HepG2 (cell line): ENCODE results near the gene INHBE. TPM values are rescaled to one million over a fixed set of nuclear protein-coding genes. Genes with fewer than 3 reads are reported as not detected.

ENCODE experiments used
- ATAC-seq: fragments of 200-7000 bp; cut with Tn5 transposase; 3 replicates; pipeline ENCODE4 v1.9.1; 2020; ENCODE audit warnings: mild to moderate bottlenecking, moderate library complexity
- BruUV-seq: library from RNA; stranded (reverse); fragments of 400-500 nt; replicated peaks from 2 replicates; lab custom pipeline; 2021; lab: Mats Ljungman, UMichigan
- CTCF ChIA-PET: fragments of 300-600 bp; formaldehyde crosslinking; extraction: SDS; loops from one replicate; lab custom pipeline; 2021; ENCODE audit warnings: low total read pairs, inconsistent platforms, low intra/inter-chr PET ratio; lab: Yijun Ruan, JAX
- POLR2A ChIA-PET: fragments of 350-600 bp; sonication (Branson Sonifier 250); formaldehyde crosslinking; loops from one replicate; lab custom pipeline; 2020; ENCODE audit warnings: antibody characterized with exemption, inconsistent platforms; lab: Yijun Ruan, JAX
- DNase-seq: peaks from one replicate; pipeline ENCODE4 v3.0.0-alpha.2; 2015; ENCODE audit warnings: low spot score
- FAIRE-seq: peaks from 3 replicates; lab custom pipeline; 2011; peaks lifted over from hg19 to GRCh38; lab: Jason Lieb, UNC
- H2AFZ ChIP-seq: one replicate; pipeline ENCODE4 v1.6.1; 2011; ENCODE audit warnings: low read length, inconsistent platforms
- H3K27ac ChIP-seq: fragments of 300-600 bp; 3 replicates; pipeline ENCODE4 v1.8.0; 2011; ENCODE audit warnings: mixed run types, mild to moderate bottlenecking, mixed read lengths, low read length, inconsistent platforms; ENCODE audit not compliant: insufficient read depth; ENCODE audit errors: extremely low read length
- H3K27me3 ChIP-seq, 2 experiments: fragments of 200-600 bp in 1 of 2; 2 replicates in 1 of 2; 3 replicates in 1 of 2; pipeline versions ENCODE4 v1.6.0 to v1.8.0; 2011; ENCODE audit warnings: low read length in 2 of 2, mild to moderate bottlenecking in 2 of 2, moderate library complexity in 2 of 2, inconsistent platforms in 1 of 2; ENCODE audit not compliant: insufficient read depth in 2 of 2, control insufficient read depth in 1 of 2
- H3K36me3 ChIP-seq, 2 experiments: fragments of 200-600 bp in 1 of 2; replicated peaks in 1 of 2; 2 replicates in 1 of 2; 3 replicates in 1 of 2; pipeline versions ENCODE4 v1.5.1 to v1.8.0; 2011; ENCODE audit warnings: low read length in 2 of 2, inconsistent platforms in 1 of 2; ENCODE audit not compliant: insufficient read depth in 2 of 2, control insufficient read depth in 1 of 2
- H3K4me1 ChIP-seq: 2 replicates; pipeline ENCODE4 v1.5.1; 2012; ENCODE audit warnings: low read length, inconsistent platforms; ENCODE audit not compliant: insufficient read depth
- H3K4me2 ChIP-seq: 2 replicates; pipeline ENCODE4 v1.6.0; 2011; ENCODE audit warnings: low read depth, low read length, inconsistent platforms
- H3K4me3 ChIP-seq, 3 experiments: fragments of 200-600 bp in 1 of 3; sonication (generic), shearing (Covaris generic) in 1 of 3; replicated peaks in 1 of 3; 2 replicates each; pipeline ENCODE4 v1.5.1; 2011 to 2016; ENCODE audit warnings: low read length in 3 of 3, inconsistent platforms in 2 of 3, low read depth in 2 of 3, mild to moderate bottlenecking in 2 of 3, control low read depth in 1 of 3, mixed read lengths in 1 of 3; ENCODE audit not compliant: insufficient read depth in 1 of 3
- H3K79me2 ChIP-seq: one replicate; pipeline ENCODE4 v1.6.1; 2011; ENCODE audit warnings: low read length, inconsistent platforms; ENCODE audit not compliant: insufficient read depth
- H3K9ac ChIP-seq: 2 replicates; pipeline ENCODE4 v1.6.0; 2011; ENCODE audit warnings: mild to moderate bottlenecking, low read depth, low read length, inconsistent platforms; ENCODE audit not compliant: insufficient read depth
- H3K9me3 ChIP-seq: 2 replicates; pipeline ENCODE4 v1.5.1; 2012; ENCODE audit warnings: mild to moderate bottlenecking, low read length
- H4K20me1 ChIP-seq: 2 replicates; pipeline ENCODE4 v1.6.0; 2011; ENCODE audit warnings: inconsistent platforms, mild to moderate bottlenecking, low read length, moderate library complexity; ENCODE audit not compliant: insufficient read depth
- HMGXB3 ChIP-seq: sonication (generic); formaldehyde crosslinking; IDR thresholded peaks from 2 replicates; pipeline ENCODE4 v1.4.0; 2020; ENCODE audit warnings: missing genetic modification reagents, borderline replicate concordance
- SP1 ChIP-seq, 2 experiments: fragments of 450-650 bp in 1 of 2; sonication (generic) in 1 of 2; formaldehyde crosslinking in 1 of 2; IDR thresholded peaks; 2 replicates each; pipeline versions ENCODE4 v1.4.0 to v1.6.1; 2016 to 2020; ENCODE audit warnings: missing genetic modification reagents in 1 of 2
- TOE1 ChIP-seq: sonication (generic); formaldehyde crosslinking; IDR thresholded peaks from 2 replicates; pipeline ENCODE4 v1.4.0; 2020; ENCODE audit warnings: mild to moderate bottlenecking, missing genetic modification reagents
- ZBTB33 ChIP-seq: sonication (generic); formaldehyde crosslinking; IDR thresholded peaks from 2 replicates; pipeline ENCODE4 v1.4.0; 2020; ENCODE audit warnings: missing genetic modification reagents
- ZNF839 ChIP-seq: sonication (generic); formaldehyde crosslinking; IDR thresholded peaks from 2 replicates; pipeline ENCODE4 v1.4.0; 2020; ENCODE audit warnings: missing genetic modification reagents, mild to moderate bottlenecking, borderline replicate concordance
- WGBS: methylation state at CpG from one replicate; pipeline ENCODE4 v1.1.6; 2017; ENCODE audit warnings: low lambda C conversion rate; 5-methylcytosine and 5-hydroxymethylcytosine counted together
- in situ Hi-C: cut with HindIII; loops from 2 replicates; pipeline ENCODE4 v1.10.0; 2017; ENCODE audit warnings: low pct_unique_long_range_greater_than_20kb; ENCODE audit not compliant: extremely low pct_ligation_motif_present
- intact Hi-C: fragments of 100-400 bp; cut with micrococcal nuclease; formaldehyde crosslinking; loops from one replicate; pipeline ENCODE4 v1.10.0; 2022; ENCODE audit not compliant: unreplicated experiment
- polyA plus RNA-seq, 8 experiments: library from polyadenylated mRNA; depleted of rRNA in 3 of 8; stranded (reverse) in 7 of 8; unstranded in 1 of 8; fragments of >200 nt; fragmentation: Illumina TruSeq in 4 of 8; extraction: Trizol in 4 of 8; gene quantifications; 2 replicates each; pipeline versions ENCODE4 v1.2.1 to v1.2.3, GENCODE V29; 2011 to 2016; ENCODE audit warnings: low read depth in 4 of 8, missing spikeins in 1 of 8, mixed read lengths in 1 of 8; ENCODE audit not compliant: insufficient read depth in 1 of 8
- total RNA-seq, 5 experiments: library from RNA; depleted of rRNA; stranded (reverse); fragments of >200 nt; fragmentation: Illumina TruSeq; extraction: Trizol; gene quantifications; 2 replicates each; pipeline ENCODE4 v1.2.3, GENCODE V29; 2016; ENCODE audit warnings: low read depth in 1 of 5

Gene INHBE
- total and polyA plus RNA-seq, 2 of the 13 experiments (the other 11 are each of a cell fraction or from before 2014, with no cell fraction given): 17.0 to 32.0 TPM

- TF ChIP-seq HMGXB3 (CRISPR knock-in tag) (no peak), ZNF839 (no peak), SP1 (IDR thresholded peaks at IDR 0.05) (no peak), SP1 (CRISPR knock-in tag; IDR thresholded peaks at IDR 0.05) (no peak)
These were observed 42.4 kb downstream of the INHBE start (continued) for GRCh38 chr12:57497223-57498131.

- no peak for ATAC-seq
- H3K27me3 ChIP-seq: no peaks in the 10 kb centered on the region
- POLR2A ChIA-PET: interaction anchor here (9.0 kb wide), 1 partner anchor 20 kb away, joined by 90 read pairs; the partner anchor contains the start of gene DDIT3
- in situ Hi-C loops: no loop called here
- H2AFZ ChIP-seq: no peak overlapping the region
- H3K4me2 ChIP-seq: no peak overlapping the region
- WGBS: 96% methylated on average over 9 of the region's 9 CpGs
- CTCF ChIA-PET: no interaction called here
- DNase-seq: no peak
- no TSS peak for BruUV-seq
- no peak for FAIRE-seq
- intact Hi-C loops: no loop called here
- H3K79me2 ChIP-seq: no peaks in the 10 kb centered on the region
- TF ChIP-seq TOE1 (CRISPR knock-in tag) (no peak), ZBTB33 (CRISPR knock-in tag) (peak; percentile 35; the same call in 1 of the 2 replicates)
- TF ChIP-seq, all 625 proteins: peak for 1
- Histone ChIP-seq H3K36me3 (peaks cover 17 to 48% of the 10 kb centered on the region in 2 experiments; a peak in 4 of 5 replicates), H4K20me1 (no peaks in the 10 kb centered on the region), H3K9ac (no peak overlapping the region), H3K27ac (no peak overlapping the region), H3K4me1 (peaks cover 10% of the 10 kb centered on the region), H3K4me3 (no peak overlapping the region), H3K9me3 (no peaks in the 10 kb centered on the region)
These were observed 43.0 kb downstream of the INHBE start for GRCh38 chr12:57498132-57498502.
